Right atrium auricular region (tissue), 2 donors: ENCODE data around the gene HOXA2. TPM values are rescaled to one million over a fixed set of nuclear protein-coding genes. Genes with fewer than 3 reads are reported as not detected.

ENCODE experiments used
- DNase-seq: peaks from one replicate; pipeline ENCODE4 v3.0.0-alpha.2; 2019; ENCODE audit warnings: low spot score
- H3K27ac ChIP-seq, 2 donors: fragments of 200-600 bp; sonication (generic); 1 replicate in 1 of 2; 2 replicates in 1 of 2; pipeline ENCODE4 v1.5.1; 2016 to 2019
- H3K27me3 ChIP-seq, 2 donors: fragments of 200-600 bp; sonication (generic); one replicate each; pipeline versions ENCODE4 v1.5.1 to v1.6.0; 2017 to 2019
- H3K36me3 ChIP-seq: fragments of 200-600 bp; sonication (generic); one replicate; pipeline ENCODE4 v1.5.1; 2016
- H3K4me1 ChIP-seq, 2 donors: fragments of 200-600 bp; sonication (generic); one replicate each; pipeline versions ENCODE4 v1.5.1 to v1.6.0; 2017 to 2019
- H3K4me3 ChIP-seq, 2 donors: fragments of 200-600 bp; sonication (generic); 1 replicate in 1 of 2; 2 replicates in 1 of 2; pipeline ENCODE4 v1.5.1; 2017 to 2019; ENCODE audit warnings: mild to moderate bottlenecking in 1 of 2, moderate library complexity in 1 of 2
- H3K9me3 ChIP-seq, 2 donors: fragments of 200-600 bp; sonication (generic); one replicate each; pipeline ENCODE4 v1.5.1; 2019
- total RNA-seq, 2 donors: library from RNA; depleted of rRNA; stranded (reverse); fragments of >200 nt; gene quantifications; one replicate each; pipeline ENCODE4 v1.1.0, GENCODE V29; 2016
- TF ChIP-seq, protein P1 (sequence below), 2 donors: fragments of 200-600 bp; sonication (generic); IDR thresholded peaks; one replicate each; pipeline ENCODE4 v1.5.1; 2019; ENCODE audit warnings: antibody characterized with exemption in 2 of 2

The HOXA2 gene
- total RNA-seq, 2 donors from 2014 or later = 0.16 to 0.33 TPM

DNA sequence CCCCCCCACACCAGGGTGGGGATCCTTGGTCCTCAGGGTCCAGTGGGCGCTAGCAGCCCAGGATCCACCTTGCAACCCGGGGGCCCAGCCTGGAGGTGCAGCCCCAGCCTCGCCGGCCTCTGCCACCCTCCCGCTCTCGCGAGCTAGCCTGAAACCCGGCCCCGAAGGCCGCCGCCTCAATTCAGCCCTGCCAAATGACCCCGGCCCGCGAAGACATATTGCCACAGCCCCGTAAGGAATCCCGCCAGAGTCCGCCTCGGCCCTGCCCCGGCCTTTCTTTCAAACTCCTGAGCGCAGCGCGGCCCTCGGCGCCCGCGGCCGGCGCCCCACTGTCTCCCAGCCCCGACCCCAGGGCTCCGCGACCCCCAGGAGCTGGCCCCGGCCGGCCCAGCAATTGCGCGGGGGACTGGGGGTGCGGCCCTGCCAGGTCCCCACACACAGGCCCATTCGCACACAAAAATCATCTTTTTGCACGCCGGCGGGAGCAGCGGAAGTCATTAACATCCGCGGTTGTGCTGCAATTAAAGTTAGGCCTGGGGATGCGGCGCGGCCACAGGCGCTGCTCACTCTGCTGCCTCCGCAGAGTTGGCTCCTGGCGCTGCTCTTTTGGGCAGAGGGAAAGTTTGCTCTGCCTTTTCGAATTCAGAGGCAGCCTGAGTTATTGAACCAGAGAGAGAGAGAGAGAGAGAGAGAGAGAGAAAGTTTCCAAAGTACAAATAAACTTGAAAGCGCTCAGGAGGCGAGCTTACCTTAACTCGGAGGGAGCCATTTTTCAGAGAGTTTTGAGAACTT lies 37.0 kb upstream of the HOXA2 start:
- TF ChIP-seq, protein P1, sequence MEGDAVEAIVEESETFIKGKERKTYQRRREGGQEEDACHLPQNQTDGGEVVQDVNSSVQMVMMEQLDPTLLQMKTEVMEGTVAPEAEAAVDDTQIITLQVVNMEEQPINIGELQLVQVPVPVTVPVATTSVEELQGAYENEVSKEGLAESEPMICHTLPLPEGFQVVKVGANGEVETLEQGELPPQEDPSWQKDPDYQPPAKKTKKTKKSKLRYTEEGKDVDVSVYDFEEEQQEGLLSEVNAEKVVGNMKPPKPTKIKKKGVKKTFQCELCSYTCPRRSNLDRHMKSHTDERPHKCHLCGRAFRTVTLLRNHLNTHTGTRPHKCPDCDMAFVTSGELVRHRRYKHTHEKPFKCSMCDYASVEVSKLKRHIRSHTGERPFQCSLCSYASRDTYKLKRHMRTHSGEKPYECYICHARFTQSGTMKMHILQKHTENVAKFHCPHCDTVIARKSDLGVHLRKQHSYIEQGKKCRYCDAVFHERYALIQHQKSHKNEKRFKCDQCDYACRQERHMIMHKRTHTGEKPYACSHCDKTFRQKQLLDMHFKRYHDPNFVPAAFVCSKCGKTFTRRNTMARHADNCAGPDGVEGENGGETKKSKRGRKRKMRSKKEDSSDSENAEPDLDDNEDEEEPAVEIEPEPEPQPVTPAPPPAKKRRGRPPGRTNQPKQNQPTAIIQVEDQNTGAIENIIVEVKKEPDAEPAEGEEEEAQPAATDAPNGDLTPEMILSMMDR (IDR thresholded peaks at IDR 0.05) = no peak
- Histone ChIP-seq H3K27me3 (peaks cover 42 to 65% of the 10 kb centered on the region in 2 donors), H3K36me3 (no peaks in the 10 kb centered on the region), H3K27ac (no peak overlapping the region), H3K9me3 (no peaks in the 10 kb centered on the region), H3K4me1 (peaks cover 0 to 31% of the 10 kb centered on the region in 2 donors), H3K4me3 (no peak overlapping the region)
- DNase-seq = no peak

- H3K4me3 ChIP-seq = no peak overlapping the region
- peaks cover 0 to 26% of the 10 kb centered on the region in 2 donors for H3K4me1 ChIP-seq
- no peak for DNase-seq
- no peaks in the 10 kb centered on the region for H3K36me3 ChIP-seq
- no peaks in the 10 kb centered on the region for H3K9me3 ChIP-seq
- peaks cover 41 to 59% of the 10 kb centered on the region in 2 donors for H3K27me3 ChIP-seq
- TF ChIP-seq, protein P1 (IDR thresholded peaks at IDR 0.05) = no peak
- no peak overlapping the region for H3K27ac ChIP-seq
These were observed 36.5 kb upstream of the HOXA2 start for GRCh38 chr7:27138985-27139333.

GRCh38 chr7:27138472-27138871 lies 36.0 kb upstream of the HOXA2 start:
- Histone ChIP-seq H3K36me3 (no peaks in the 10 kb centered on the region), H3K9me3 (no peaks in the 10 kb centered on the region), H3K27me3 (peaks cover 41 to 58% of the 10 kb centered on the region in 2 donors), H3K27ac (no peak overlapping the region), H3K4me3 (no peak overlapping the region), H3K4me1 (peaks cover 0 to 21% of the 10 kb centered on the region in 2 donors)
- TF ChIP-seq, protein P1 (IDR thresholded peaks at IDR 0.05) = no peak
- no peak for DNase-seq

DNA sequence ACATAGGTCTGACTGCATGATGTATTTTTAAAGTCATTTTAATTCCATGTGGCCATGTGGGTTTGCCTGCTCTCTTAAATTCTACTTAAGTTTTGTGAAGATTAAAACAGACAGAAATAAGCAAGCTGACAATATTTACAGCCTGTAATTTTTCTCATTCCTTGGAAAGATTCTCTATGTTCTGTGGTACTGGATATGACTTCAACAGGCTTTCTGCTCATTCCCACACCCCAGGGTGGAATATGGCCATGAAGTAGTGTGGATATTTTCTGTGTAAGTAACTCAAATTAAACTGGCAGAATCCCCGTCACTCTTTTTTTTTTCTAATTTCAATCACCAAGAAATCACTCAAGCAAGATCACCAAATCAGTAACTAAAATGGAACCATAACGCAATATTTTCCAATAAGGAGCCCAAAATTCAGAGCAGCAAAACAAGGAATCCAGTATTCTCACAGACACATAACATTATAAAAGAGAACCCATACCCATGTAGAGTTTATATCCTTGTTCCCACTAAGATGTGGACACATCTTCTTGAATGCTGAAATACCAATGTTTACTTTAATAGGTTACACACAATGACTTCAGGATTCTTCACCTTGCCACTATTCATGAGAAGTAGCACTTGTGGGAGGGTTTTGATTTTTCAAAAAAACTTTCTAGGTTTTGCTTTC lies 35.3 kb upstream of the HOXA2 start:
- Histone ChIP-seq H3K9me3 (no peaks in the 10 kb centered on the region), H3K4me1 (peaks cover 0 to 14% of the 10 kb centered on the region in 2 donors), H3K27me3 (peaks cover 36 to 55% of the 10 kb centered on the region in 2 donors), H3K36me3 (no peaks in the 10 kb centered on the region), H3K27ac (no peak overlapping the region), H3K4me3 (no peak overlapping the region)
- TF ChIP-seq, protein P1 (IDR thresholded peaks at IDR 0.05) = no peak
- no peak for DNase-seq

GRCh38 chr7:27134392-27134791 lies 31.9 kb upstream of the HOXA2 start:
- no peaks in the 10 kb centered on the region for H3K36me3 ChIP-seq
- peaks cover 0 to 12% of the 10 kb centered on the region in 2 donors for H3K4me1 ChIP-seq
- no peak for DNase-seq
- TF ChIP-seq, protein P1 (IDR thresholded peaks at IDR 0.05) = no peak
- H3K27ac ChIP-seq = no peak overlapping the region
- H3K9me3 ChIP-seq = no peaks in the 10 kb centered on the region
- H3K27me3 ChIP-seq = peaks cover 23 to 32% of the 10 kb centered on the region in 2 donors
- H3K4me3 ChIP-seq = no peak overlapping the region
